ENCODE measurements around the gene CHD9. TPM values are rescaled to one million over a fixed set of nuclear protein-coding genes. Genes with fewer than 3 reads are reported as not detected.
"Not testable (repeated sequence)": the region's sequence is repeated elsewhere in the genome, so short reads cannot be mapped to it uniquely, and the experiment has no call there.

Gene CHD9
- polyA plus RNA-seq, 5 donors = 34.2 to 82.8 (median 78.1) TPM

- not testable (repeated sequence) for DNase-seq
Observed at GRCh38 chr16:53074296-53074695, 19.5 kb downstream of the CHD9 start.

DNA sequence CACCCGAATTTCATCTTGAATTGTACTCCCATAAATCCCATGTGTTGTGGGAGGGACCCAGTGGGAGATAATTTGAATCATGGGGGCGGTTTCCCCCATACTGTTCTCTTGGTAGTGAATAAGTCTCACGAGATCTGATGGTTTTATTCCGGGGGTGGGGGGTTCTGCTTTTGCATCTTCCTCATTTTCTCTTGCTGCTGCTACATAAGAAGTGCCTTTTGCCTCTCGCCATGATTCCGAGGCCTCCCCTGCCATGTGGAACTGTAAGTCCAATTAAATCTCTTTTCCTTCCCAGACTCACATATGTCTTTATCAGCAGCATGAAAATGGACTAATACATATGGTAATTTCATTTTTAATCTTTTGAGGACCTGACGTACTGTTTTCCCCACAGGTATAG lies 20.7 kb downstream of the CHD9 start:
- not testable (repeated sequence) for DNase-seq

GRCh38 chr16:53078247-53078646 lies 23.5 kb downstream of the CHD9 start:
- no peak for DNase-seq

- no peak for DNase-seq
Observed at GRCh38 chr16:53078765-53079485, 24.1 kb downstream of the CHD9 start.

DNA sequence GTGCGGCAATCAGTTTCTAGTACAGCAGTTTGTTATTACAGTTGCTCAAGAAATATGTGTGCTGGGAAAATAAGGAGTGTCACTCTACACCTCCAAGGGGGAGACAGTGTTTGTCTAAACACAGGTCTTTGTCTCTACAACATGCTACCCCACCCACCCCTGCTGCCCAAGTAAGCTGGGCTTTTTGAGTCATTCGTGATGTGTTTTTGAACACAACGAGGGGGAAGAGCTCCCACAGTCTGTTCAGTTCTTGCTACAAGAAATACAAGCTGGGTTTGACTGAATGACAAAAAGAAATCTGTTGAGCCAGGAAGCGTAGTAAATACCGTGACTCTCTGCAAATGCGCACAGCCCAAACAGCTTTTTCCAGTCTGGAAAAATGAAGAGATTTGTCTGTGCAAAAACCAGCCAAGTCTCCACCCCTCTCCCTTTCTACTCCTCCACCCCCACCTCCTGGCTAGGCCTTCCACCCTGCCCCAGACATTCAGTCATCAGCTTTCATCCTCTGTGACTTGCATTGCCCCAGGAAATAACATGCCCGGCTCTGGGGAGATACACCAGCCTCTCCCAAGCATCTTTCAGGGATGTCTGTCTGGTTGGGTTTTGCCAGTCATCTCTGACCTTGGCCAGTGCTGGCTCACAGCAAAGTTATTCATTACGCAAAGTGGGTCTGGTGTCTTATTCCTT lies 25.7 kb downstream of the CHD9 start:
- peak; percentile 75 to 80 for DNase-seq

DNA sequence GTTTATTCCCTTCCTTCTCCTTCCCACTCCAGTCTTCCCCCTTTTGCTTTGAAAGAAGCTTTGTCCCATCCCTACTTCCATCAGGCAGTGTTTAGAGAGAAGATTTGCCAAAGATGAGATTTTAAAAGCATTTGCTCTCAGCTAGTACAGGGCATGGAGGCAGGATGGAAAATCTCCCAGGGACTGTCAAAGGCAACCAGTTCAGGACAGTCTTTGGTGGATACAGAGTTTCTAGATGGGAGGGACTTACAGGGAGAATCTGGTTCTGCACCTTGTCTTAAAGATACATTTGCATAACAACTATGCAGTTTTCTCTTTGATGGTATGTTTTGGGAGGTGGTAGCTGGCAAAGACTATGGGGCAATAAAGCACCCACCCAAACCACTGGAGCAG lies 26.2 kb downstream of the CHD9 start:
- DNase-seq = no peak

- DNase-seq = no peak
Observed at GRCh38 chr16:53081686-53082407, 27.1 kb downstream of the CHD9 start.

DNA sequence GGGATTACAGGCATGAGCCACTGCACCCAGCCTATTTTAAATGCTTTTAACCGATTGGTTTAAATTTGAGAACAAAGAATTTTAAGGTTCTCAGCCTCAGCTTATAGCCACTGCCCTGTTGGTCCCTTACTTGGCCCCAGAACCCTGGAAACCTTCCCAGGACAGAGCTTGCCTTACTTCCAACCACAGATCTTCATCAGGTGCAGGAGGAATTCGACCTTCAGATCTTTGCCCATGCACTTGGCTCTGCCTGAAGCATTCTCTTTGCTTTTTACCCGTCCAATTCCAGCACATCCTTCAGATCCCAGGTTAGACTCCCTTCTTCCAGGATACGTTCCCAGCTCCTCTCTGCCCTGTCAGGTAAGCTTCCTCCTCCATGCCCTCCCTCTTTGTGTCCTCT lies 27.7 kb downstream of the CHD9 start:
- DNase-seq = no peak

- no peak for DNase-seq
Observed at GRCh38 chr16:53083119-53083518, 28.3 kb downstream of the CHD9 start.

DNA sequence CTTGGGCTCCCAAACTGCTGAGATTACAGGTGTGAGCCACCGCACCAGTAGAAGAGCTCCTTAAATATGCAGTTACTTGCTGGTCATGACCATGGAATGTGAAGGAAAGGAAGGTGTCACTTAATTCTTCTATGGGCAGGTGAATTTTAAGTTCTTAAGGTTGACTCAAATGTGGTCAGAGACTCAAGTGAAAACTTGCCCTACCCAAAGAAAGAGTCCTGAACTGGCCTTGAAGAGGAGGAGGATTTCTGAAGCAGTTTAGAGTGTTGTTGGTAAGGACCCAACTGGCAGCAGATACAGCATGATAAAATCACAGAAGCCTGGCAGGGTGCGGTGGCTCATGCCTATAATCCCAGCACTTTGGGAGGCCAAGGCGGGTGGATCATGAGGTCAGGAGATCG lies 29.4 kb downstream of the CHD9 start:
- DNase-seq = no peak

DNA sequence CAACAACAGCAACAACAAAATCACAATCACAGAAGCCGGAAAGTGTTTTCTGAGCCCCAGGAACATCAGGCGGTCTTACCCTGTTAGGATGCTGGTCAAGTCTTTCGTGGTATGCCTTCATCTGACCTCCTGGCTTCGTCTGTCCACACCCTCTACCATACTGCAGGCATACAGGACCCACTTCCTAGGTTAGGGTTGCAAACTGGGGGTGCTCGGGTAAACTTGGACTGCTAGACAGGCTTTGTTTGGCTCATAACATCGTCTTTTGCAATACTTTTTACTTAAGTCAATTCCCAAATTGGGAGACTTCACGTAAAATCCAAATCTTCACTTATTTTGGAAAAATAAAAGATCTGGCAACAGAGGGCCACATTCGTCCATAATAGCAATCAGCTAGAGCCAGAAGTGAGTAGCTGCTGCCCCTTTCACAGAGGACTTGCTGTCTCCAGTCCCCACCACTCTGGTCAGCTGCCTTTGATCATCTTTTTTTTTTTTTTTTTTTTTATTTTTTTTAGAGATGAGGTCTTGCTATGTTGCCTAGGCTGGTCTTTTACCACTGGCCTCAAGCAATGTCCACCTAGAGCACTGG lies 30.0 kb downstream of the CHD9 start:
- no peak for DNase-seq

DNA sequence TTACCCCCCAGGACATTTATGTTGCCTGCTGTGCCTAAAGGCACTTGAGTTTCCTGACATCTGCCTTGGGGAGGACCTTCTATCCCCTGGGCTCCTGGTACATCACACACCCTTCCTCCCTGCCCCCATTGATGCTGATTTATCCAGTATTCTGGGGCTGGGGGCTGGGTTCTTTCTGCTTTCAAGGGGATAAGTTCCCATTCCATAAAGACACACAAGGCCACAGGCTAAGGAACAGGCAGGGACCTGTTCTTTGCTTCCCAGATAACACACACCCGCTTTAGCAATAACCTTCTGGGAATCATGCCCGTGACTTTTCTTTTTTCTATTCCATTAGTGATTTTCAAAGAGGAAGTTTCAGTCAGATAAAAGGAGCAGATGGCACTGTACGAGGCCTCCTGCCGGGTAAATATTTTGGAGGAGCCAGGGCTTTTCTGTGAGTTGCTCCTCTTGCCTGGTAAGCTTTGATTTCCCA lies 30.6 kb downstream of the CHD9 start:
- peak in 1 of 2 donors; percentile 53 for DNase-seq

DNA sequence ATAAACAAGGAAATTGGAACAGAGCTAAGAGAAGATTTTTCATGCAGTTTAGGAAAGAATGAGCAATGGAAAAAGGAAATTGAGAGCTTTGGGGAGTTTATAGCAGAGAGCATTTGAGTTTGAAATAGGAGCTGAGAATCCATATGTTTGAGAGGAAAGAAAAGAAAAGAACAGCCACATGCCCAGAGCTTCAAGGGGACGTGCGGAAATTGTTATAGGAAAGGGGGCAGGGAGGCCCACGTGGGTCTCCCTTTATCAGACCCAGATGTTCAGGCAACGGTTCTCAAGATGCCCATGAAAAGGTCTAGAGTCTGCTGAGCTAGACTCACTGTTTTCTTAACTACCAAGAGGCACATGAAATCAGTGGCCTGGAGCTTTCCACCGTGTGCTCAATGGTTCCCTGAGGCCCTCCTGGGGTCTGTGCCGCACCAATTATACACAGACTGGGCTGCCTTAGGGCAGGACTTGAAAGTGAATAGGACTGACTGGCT lies 31.2 kb downstream of the CHD9 start:
- DNase-seq = no peak

- no peak for DNase-seq
Observed at GRCh38 chr16:53087101-53087500, 32.3 kb downstream of the CHD9 start.

GRCh38 chr16:53089434-53090285 lies 34.9 kb downstream of the CHD9 start:
- no peak for DNase-seq

GRCh38 chr16:53090286-53090590 lies 35.4 kb downstream of the CHD9 start:
- no peak for DNase-seq

- peak; percentile 92 to 94 for DNase-seq
Observed at GRCh38 chr16:53090591-53091411, 36.0 kb downstream of the CHD9 start.

DNA sequence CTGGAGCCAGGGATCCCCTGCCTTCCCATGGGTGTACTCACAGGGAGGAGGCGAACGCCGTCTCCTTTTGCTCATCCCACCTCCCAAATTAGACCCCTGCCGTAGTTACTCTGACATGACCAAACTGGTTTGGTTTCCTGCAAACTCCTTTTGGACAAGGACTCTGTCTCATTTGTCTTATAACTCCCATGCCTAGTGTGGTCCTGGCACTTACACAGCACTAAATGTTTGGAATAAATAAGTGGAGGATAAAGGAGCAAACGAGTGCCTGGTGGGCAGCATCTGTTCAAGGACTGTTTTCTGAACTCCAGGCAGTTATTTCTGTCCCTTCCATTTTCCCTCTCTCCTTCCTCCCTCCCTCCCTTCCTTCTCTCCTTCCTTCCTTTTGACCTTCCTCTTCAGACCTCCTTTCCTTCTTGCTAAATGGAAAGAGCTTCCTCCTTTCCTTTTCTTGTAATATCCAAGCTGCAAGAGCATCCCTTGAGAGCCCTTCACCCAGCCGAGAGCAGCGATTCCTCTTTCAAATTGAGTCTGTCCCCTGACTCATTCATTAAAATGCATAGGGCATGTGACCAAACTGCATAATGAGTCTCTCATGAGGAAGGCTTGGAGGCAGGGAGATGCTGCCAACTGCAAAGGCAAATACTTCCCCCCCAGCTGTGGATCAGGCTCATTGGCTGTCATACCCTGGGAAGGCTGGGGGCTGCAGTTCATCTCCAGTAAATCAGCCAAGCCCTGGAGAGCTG lies 36.8 kb downstream of the CHD9 start:
- peak; percentile 76 to 77 for DNase-seq

- no peak for DNase-seq
Observed at GRCh38 chr16:53092284-53092683, 37.5 kb downstream of the CHD9 start.

Measured in right lung (tissue), 5 donors.